GM12864 (cell line): Measurements from ENCODE around the gene PTHLH.

Experiments
- DNase-seq: peaks from one replicate; pipeline ENCODE4 v3.0.0-alpha.2; 2011; ENCODE audit warnings: low read depth
- H3K4me3 ChIP-seq: 2 replicates; pipeline ENCODE4 v1.5.1; 2011; ENCODE audit warnings: mild to moderate bottlenecking, low read depth, low read length, control low read depth
- CTCF ChIP-seq: IDR thresholded peaks from 2 replicates; pipeline ENCODE4 v1.5.1; 2011; ENCODE audit warnings: low read depth, mild to moderate bottlenecking, moderate library complexity, low read length, control low read depth, inconsistent platforms; ENCODE audit errors: missing control alignments

The PTHLH gene

GRCh38 chr12:27931390-27931789, 41.1 kb downstream of the PTHLH start:
- no peak for TF ChIP-seq CTCF
- DNase-seq, result no peak
- H3K4me3 ChIP-seq, result no peak overlapping the region

- no peak overlapping the region for H3K4me3 ChIP-seq
- TF ChIP-seq CTCF, result no peak
- no peak for DNase-seq
Measured at GRCh38 chr12:27927347-27927746, 45.2 kb downstream of the PTHLH start.

- no peak for DNase-seq
- TF ChIP-seq CTCF, result no peak
- no peak overlapping the region for H3K4me3 ChIP-seq
Measured at GRCh38 chr12:27924350-27925135, 48.0 kb downstream of the PTHLH start.

GRCh38 chr12:27922531-27923139, 49.9 kb downstream of the PTHLH start:
- TF ChIP-seq CTCF, result no peak
- no peak overlapping the region for H3K4me3 ChIP-seq
- no peak for DNase-seq

GRCh38 chr12:27919671-27920235, 52.8 kb downstream of the PTHLH start:
- DNase-seq, result no peak
- no peak for TF ChIP-seq CTCF
- no peak overlapping the region for H3K4me3 ChIP-seq

- H3K4me3 ChIP-seq, result no peak overlapping the region
- no peak for DNase-seq
- TF ChIP-seq CTCF, result no peak
Measured at GRCh38 chr12:27915536-27915935, 57.0 kb downstream of the PTHLH start.
